ENCODE measurements around the gene BPIFB2.

BPIFB2 gene, protein sequence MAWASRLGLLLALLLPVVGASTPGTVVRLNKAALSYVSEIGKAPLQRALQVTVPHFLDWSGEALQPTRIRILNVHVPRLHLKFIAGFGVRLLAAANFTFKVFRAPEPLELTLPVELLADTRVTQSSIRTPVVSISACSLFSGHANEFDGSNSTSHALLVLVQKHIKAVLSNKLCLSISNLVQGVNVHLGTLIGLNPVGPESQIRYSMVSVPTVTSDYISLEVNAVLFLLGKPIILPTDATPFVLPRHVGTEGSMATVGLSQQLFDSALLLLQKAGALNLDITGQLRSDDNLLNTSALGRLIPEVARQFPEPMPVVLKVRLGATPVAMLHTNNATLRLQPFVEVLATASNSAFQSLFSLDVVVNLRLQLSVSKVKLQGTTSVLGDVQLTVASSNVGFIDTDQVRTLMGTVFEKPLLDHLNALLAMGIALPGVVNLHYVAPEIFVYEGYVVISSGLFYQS

GRCh38 chr20:33007376-33008335 is at the start of gene BPIFB2:
BPIFB2 (plus strand) TSS chr20:33007704; CDS start chr20:33008575, 871 bp downstream.
- DNase-seq (ENCODE audit: low read depth) = no peak
- no peak for TF ChIP-seq CTCF (IDR thresholded peaks at IDR 0.05; ENCODE audit: low read length, missing control alignments)

DNA sequence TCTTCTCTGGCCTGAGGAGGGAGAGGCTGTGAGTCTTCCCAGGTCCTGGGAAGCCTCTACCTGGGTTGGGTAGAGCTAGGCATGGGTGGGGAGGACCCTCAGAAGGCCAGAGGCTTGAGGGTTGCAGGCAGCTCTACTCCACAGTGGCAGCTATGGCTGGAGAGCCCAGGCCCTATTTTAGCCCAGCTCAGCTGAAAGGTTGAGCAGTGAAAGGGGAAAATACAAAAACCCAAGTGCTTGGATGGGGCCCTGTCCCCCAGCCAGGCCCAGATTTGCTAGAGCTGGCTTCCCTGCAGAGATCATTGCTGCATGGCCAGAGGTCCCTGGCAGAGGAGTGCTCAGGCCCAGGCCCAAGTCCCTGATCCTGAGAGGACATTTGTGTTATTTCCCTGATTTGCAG is 48.9 kb upstream of the BPIFB2 start:
- no peak for DNase-seq (ENCODE audit: low read depth)
- no peak overlapping the region for H3K4me3 ChIP-seq (replicated peaks; ENCODE audit: low read depth, low read length)
- no peak for TF ChIP-seq CTCF (IDR thresholded peaks at IDR 0.05; ENCODE audit: low read length, missing control alignments)

More at GRCh38 chr20:33007376-33008335, at the start of gene BPIFB2:
- H3K4me3 ChIP-seq (replicated peaks; ENCODE audit: low read depth, low read length) = no peak within 1 kb of the TSS

DNA sequence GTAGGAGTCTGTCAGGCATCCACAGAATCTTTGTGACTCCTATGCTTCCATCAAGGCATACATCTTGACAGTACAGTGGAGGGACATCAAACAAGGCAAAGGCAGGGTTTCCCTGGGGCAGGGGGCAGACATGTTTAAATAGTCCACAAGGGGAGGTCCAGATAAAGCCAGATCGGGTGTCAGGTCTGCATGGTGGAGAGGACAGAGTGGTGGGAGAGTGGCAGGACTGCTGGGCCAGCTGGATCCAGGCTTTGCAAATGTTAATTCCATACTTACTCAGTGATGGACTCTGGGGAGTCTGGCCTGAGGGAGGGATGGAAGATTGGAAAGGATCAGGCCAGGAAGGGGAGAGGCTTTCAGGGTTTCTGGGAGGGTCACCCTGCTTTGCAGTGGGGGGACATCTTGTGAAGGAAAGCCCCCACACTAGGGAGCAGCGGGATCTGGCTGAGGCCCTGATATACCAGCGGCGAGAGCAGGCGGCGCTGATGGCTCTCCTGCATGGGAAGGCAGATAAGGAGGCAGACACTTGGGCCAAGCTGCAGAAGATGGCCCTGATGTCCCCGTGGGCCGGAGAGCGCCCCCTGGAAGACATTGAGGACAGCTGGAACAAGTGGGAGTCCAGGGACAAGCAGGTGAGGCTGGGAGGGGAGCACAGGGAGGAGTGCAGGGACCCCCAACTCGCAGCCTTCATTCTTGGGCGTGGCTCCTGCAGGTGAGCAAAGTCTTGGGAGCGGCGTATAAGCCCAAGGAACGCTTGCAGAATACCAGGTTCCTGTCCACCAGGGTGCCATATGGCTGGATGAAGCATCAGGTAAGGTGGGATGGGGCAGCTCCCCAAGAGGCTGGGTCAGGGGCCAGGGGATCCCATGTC is 47.9 kb upstream of the BPIFB2 start:
- no peak for TF ChIP-seq CTCF (IDR thresholded peaks at IDR 0.05; ENCODE audit: low read length, missing control alignments)
- DNase-seq (ENCODE audit: low read depth) = no peak
- no peak overlapping the region for H3K4me3 ChIP-seq (replicated peaks; ENCODE audit: low read depth, low read length)

GRCh38 chr20:32960222-32960518 is 47.3 kb upstream of the BPIFB2 start:
- no peak for DNase-seq (ENCODE audit: low read depth)
- no peak overlapping the region for H3K4me3 ChIP-seq (replicated peaks; ENCODE audit: low read depth, low read length)
- TF ChIP-seq CTCF (IDR thresholded peaks at IDR 0.05; ENCODE audit: low read length, missing control alignments) = no peak

GRCh38 chr20:32960849-32961731 is 46.4 kb upstream of the BPIFB2 start:
- no peak overlapping the region for H3K4me3 ChIP-seq (replicated peaks; ENCODE audit: low read depth, low read length)
- DNase-seq (ENCODE audit: low read depth) = no peak
- TF ChIP-seq CTCF (IDR thresholded peaks at IDR 0.05; ENCODE audit: low read length, missing control alignments) = no peak

All from fibroblast of pulmonary artery (primary cell).